Esophagus squamous epithelium (tissue), 4 donors: Measurements from ENCODE around the gene MEF2C.

Experiments used
- CTCF ChIP-seq, 6 experiments: fragments of 450-650 bp in 4 of 6; fragments of 200-600 bp in 2 of 6; sonication (generic) in 2 of 6; IDR thresholded peaks; one replicate each; pipeline ENCODE4 v1.5.1; 2016 to 2019; ENCODE audit warnings: antibody characterized with exemption in 6 of 6, mild to moderate bottlenecking in 4 of 6, moderate library complexity in 4 of 6
- POLR2A ChIP-seq, 4 donors: fragments of 450-650 bp; IDR thresholded peaks; one replicate each; pipeline ENCODE4 v1.6.1; 2017; ENCODE audit warnings: antibody characterized with exemption in 4 of 4, mild to moderate bottlenecking in 4 of 4, moderate library complexity in 3 of 4

- TF ChIP-seq CTCF (IDR thresholded peaks at IDR 0.05) (no peak), POLR2A (IDR thresholded peaks at IDR 0.05) (no peak)
Measured at GRCh38 chr5:88885002-88885401, 2.0 kb upstream of the MEF2C start.
